A549 (cell line): ENCODE results near the gene CAMTA1.

Experiments used
- CBX2 ChIP-seq: fragments of 200-600 bp; sonication (generic); IDR thresholded peaks from 2 replicates; pipeline ENCODE4 v1.6.1; 2016; ENCODE audit warnings: low read depth, mild to moderate bottlenecking, borderline replicate concordance
- CEBPB ChIP-seq, 2 experiments: fragments of >200 bp in 1 of 2; sonication (Bioruptor Twin) in 1 of 2; formaldehyde crosslinking in 1 of 2; IDR thresholded peaks; 2 replicates each; pipeline ENCODE4 v1.6.1; 2012 to 2016
- CHD2 ChIP-seq: fragments of 150-350 bp; IDR thresholded peaks from 2 replicates; pipeline ENCODE4 v1.6.1; 2014; ENCODE audit warnings: low read length; ENCODE audit not compliant: partially characterized antibody
- CTCF ChIP-seq: fragments of >200 bp; sonication (Bioruptor Twin); formaldehyde crosslinking; IDR thresholded peaks from 3 replicates; pipeline ENCODE4 v1.5.1; 2016
- HDAC2 ChIP-seq: fragments of 200-600 bp; sonication (generic); IDR thresholded peaks from 2 replicates; pipeline ENCODE4 v1.6.1; 2016
- HOXB13 ChIP-seq: fragments of 250-450 bp; sonication (Bioruptor Pico); IDR thresholded peaks from 2 replicates; pipeline ENCODE4 v1.5.0; 2020; ENCODE audit warnings: low read depth, mild to moderate bottlenecking, moderate library complexity
- MAFK ChIP-seq: fragments of 450-650 bp; IDR thresholded peaks from 2 replicates; pipeline ENCODE4 v1.6.1; 2014; ENCODE audit not compliant: partially characterized antibody
- MAX ChIP-seq: IDR thresholded peaks from 2 replicates; pipeline ENCODE4 v1.6.1; 2012
- POLR2A ChIP-seq: IDR thresholded peaks from 2 replicates; pipeline ENCODE4 v1.6.1; 2012; ENCODE audit warnings: mild to moderate bottlenecking, low read length
- RCOR1 ChIP-seq: fragments of 150-350 bp; IDR thresholded peaks from 2 replicates; pipeline ENCODE4 v1.6.1; 2014; ENCODE audit warnings: antibody characterized with exemption, low read length, low read depth
- REST ChIP-seq: fragments of 200-600 bp; sonication (generic); IDR thresholded peaks from 2 replicates; pipeline ENCODE4 v1.6.1; 2016; ENCODE audit warnings: antibody characterized with exemption, mild to moderate bottlenecking, moderate library complexity
- RFX5 ChIP-seq: fragments of 450-650 bp; IDR thresholded peaks from 2 replicates; pipeline ENCODE4 v1.7.1; 2014; ENCODE audit warnings: antibody characterized with exemption, mild to moderate bottlenecking, moderate library complexity
- USF2 ChIP-seq: fragments of 450-650 bp; IDR thresholded peaks from 2 replicates; pipeline ENCODE4 v1.6.1; 2014; ENCODE audit warnings: antibody characterized with exemption
- ZFP36 ChIP-seq: fragments of 450-650 bp; IDR thresholded peaks from 2 replicates; pipeline ENCODE4 v1.6.1; 2014; ENCODE audit warnings: borderline replicate concordance; ENCODE audit not compliant: partially characterized antibody

- TF ChIP-seq CTCF (no peak), MAX (no peak), RFX5 (no peak), POLR2A (no peak), CEBPB (IDR thresholded peaks at IDR 0.05) (no peak), RCOR1 (no peak), CBX2 (no peak), HDAC2 (no peak), MAFK (no peak), CHD2 (no peak), HOXB13 (CRISPR knock-in tag) (no peak), USF2 (no peak), REST (no peak), ZFP36 (no peak)
Observed at GRCh38 chr1:7250176-7250575, 464.9 kb downstream of the CAMTA1 start.
